Stomach (tissue), 9 donors: Measurements from ENCODE around the gene B4GALT5. TPM values are rescaled to one million over a fixed set of nuclear protein-coding genes. Genes with fewer than 3 reads are reported as not detected.

Experiments
- DNase-seq, 2 donors: peaks; one replicate each; pipeline versions ENCODE4 v3.0.0 to v3.0.0-alpha.2; 2013 to 2019
- H3K27ac ChIP-seq, 5 donors: fragments of 200-600 bp in 4 of 5; sonication (generic) in 4 of 5; one replicate each; pipeline ENCODE4 v1.5.1; 2013 to 2019; ENCODE audit warnings: mild to moderate bottlenecking in 1 of 5, moderate library complexity in 1 of 5
- H3K27me3 ChIP-seq, 3 donors: fragments of 200-600 bp; sonication (generic); one replicate each; pipeline ENCODE4 v1.5.1; 2017 to 2019; ENCODE audit warnings: mixed run types in 1 of 3
- H3K36me3 ChIP-seq, 4 donors: fragments of 200-600 bp; sonication (generic); 1 replicate in 3 of 4; 2 replicates in 1 of 4; pipeline ENCODE4 v1.5.1; 2016 to 2019
- H3K4me1 ChIP-seq, 4 donors: fragments of 200-600 bp; sonication (generic); one replicate each; pipeline ENCODE4 v1.5.1; 2016 to 2019
- H3K4me3 ChIP-seq, 4 donors: fragments of 200-600 bp; sonication (generic) in 3 of 4; one replicate each; pipeline ENCODE4 v1.5.1; 2016 to 2019; ENCODE audit warnings: mild to moderate bottlenecking in 1 of 4
- H3K9me3 ChIP-seq, 4 donors: fragments of 200-600 bp; sonication (generic); one replicate each; pipeline ENCODE4 v1.5.1; 2016 to 2019
- EP300 ChIP-seq: sonication (generic); formaldehyde crosslinking; IDR thresholded peaks from one replicate; pipeline ENCODE4 v1.6.1; 2017; ENCODE audit warnings: antibody characterized with exemption
- POLR2A ChIP-seq, 4 donors: fragments of 450-650 bp; IDR thresholded peaks; one replicate each; pipeline ENCODE4 v1.6.1; 2016; ENCODE audit warnings: antibody characterized with exemption in 4 of 4, control low read depth in 2 of 4, mild to moderate bottlenecking in 1 of 4, moderate library complexity in 1 of 4
- POLR2AphosphoS5 ChIP-seq, 3 donors: sonication (generic); formaldehyde crosslinking; IDR thresholded peaks; one replicate each; pipeline ENCODE4 v1.6.1; 2016; ENCODE audit warnings: antibody characterized with exemption in 3 of 3
- WGBS, 5 donors: extraction: QIAGEN DNeasy Blood & Tissue Kit in 3 of 5; methylation state at CpG; one replicate each; pipeline versions ENCODE4 v1.1.5 to v1.1.7; 2013 to 2018; 5-methylcytosine and 5-hydroxymethylcytosine counted together
- intact Hi-C: fragments of 100-400 bp; cut with DNase I; formaldehyde crosslinking; loops from one replicate; pipeline ENCODE4 v1.15.1; 2023; ENCODE audit warnings: low total_unique reads
- polyA plus RNA-seq, 3 donors: library from polyadenylated mRNA; stranded (reverse); fragments of 200-250 nt; gene quantifications; one replicate each; pipeline ENCODE4 v1.2.3, GENCODE V29; 2013
- total RNA-seq, 5 donors: library from RNA; depleted of rRNA; stranded (reverse); fragments of >200 nt; gene quantifications; one replicate each; pipeline versions ENCODE4 v1.1.0 to v1.2.3, GENCODE V29; 2014 to 2016
- TF ChIP-seq, protein P1 (sequence below), 7 experiments: fragments of 450-650 bp in 4 of 7; fragments of 200-600 bp in 3 of 7; sonication (generic) in 3 of 7; IDR thresholded peaks; one replicate each; pipeline ENCODE4 v1.5.1; 2016 to 2019; ENCODE audit warnings: antibody characterized with exemption in 7 of 7, control low read depth in 2 of 7, mild to moderate bottlenecking in 1 of 7
- donor health status: healthy with polysubstance abuse.
- donor health status: Bipolar disorder and iron deficiency.
- donor health status: healthy.

The B4GALT5 gene
- total and polyA plus RNA-seq, 8 donors: 7.5 to 40.0 (median 21.5) TPM

DNA sequence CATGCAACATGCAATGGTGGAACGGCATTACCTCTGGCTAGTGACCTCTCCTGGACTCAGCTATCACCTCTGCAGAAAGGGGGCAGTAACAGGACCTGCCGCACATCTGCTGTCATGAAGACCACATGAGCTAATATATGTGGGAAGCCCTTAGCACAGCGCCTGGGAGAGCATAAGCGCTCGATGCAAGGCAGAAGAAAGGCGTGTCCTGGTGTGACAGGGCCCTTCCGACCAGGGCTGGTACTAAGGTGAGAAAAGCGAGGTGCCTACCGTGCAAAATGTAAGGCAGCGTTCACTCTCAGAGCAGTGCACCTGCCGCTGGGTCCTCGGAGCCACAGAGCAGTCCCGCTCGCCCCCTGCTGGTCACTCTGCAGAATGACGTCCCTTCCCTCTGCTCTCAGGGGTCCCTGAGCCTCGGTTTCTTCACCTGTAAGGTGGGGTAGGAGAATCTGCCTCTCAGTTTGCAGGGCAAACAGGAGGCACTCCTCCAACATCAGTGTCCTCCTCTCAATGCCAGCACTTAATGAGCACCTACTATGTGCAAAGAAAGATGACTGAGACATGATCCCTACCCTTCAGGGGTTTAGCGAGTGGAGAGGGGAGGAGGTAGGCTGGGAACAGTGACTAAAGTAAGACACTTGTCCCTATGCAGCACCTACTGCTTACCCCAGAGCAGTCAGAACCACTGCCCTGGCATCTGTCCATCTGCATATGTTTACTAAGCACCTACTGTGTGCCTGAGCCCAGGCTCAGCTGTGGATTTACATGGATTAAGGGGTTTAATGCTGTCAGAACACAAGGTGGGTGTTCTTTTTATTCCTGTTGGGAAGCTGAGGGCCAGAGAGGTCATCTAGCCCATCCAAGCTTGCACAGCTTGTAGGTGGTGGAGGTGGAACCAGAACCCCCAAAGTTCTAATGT, 104.7 kb downstream of the B4GALT5 start:
- peak; percentile 80 to 90 for DNase-seq
- H3K9me3 ChIP-seq: no peaks in the 10 kb centered on the region
- H3K27ac ChIP-seq: no peak overlapping the region
- intact Hi-C loops: loop anchor here (2.0 kb wide), 1 partner anchor 66 kb away; no protein-coding TSS in a partner anchor
- no peak for TF ChIP-seq POLR2AphosphoS5 (IDR thresholded peaks at IDR 0.05)
- TF ChIP-seq, protein P1, sequence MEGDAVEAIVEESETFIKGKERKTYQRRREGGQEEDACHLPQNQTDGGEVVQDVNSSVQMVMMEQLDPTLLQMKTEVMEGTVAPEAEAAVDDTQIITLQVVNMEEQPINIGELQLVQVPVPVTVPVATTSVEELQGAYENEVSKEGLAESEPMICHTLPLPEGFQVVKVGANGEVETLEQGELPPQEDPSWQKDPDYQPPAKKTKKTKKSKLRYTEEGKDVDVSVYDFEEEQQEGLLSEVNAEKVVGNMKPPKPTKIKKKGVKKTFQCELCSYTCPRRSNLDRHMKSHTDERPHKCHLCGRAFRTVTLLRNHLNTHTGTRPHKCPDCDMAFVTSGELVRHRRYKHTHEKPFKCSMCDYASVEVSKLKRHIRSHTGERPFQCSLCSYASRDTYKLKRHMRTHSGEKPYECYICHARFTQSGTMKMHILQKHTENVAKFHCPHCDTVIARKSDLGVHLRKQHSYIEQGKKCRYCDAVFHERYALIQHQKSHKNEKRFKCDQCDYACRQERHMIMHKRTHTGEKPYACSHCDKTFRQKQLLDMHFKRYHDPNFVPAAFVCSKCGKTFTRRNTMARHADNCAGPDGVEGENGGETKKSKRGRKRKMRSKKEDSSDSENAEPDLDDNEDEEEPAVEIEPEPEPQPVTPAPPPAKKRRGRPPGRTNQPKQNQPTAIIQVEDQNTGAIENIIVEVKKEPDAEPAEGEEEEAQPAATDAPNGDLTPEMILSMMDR (IDR thresholded peaks at IDR 0.05): peak in 6 of 7 experiments; percentile 93 to 100 (median 97)
- H3K4me3 ChIP-seq: no peak overlapping the region
- no peaks in the 10 kb centered on the region for H3K36me3 ChIP-seq
- H3K4me1 ChIP-seq: peaks cover 8 to 57% (median 37%) of the 10 kb centered on the region in 4 donors
- WGBS, 5 donors: 7 to 24% (median 8%) methylated on average over 5 to 17 of the region's 17 CpGs
- H3K27me3 ChIP-seq: peaks cover 0 to 8% (median 0%) of the 10 kb centered on the region in 3 donors

DNA sequence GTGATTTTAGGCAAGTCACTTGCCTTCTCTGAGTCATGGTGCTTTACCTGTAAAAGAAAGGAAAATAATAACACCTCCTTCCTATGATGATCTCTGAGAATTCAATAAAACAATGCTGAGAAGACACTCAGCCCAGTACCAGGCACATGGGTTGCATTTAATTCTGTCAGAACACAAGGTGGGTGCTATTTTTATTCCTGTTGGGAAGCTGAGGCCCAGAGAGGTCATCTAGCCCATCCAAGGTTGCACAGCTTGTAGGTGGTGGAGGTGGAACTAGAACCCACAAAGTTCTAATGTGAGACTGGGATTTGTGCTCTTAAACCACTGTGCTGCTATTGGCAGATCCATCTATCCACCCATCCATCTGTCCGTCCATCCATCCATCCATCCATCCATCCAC, 106.1 kb downstream of the B4GALT5 start:
- no peak for DNase-seq
- peaks cover 11 to 50% (median 42%) of the 10 kb centered on the region in 4 donors for H3K4me1 ChIP-seq
- no peaks in the 10 kb centered on the region for H3K36me3 ChIP-seq
- 89 to 100% (median 100%) methylated on average over 1 of the region's 1 CpG for WGBS, 5 donors
- H3K4me3 ChIP-seq: no peak overlapping the region
- TF ChIP-seq POLR2A (IDR thresholded peaks at IDR 0.05) (no peak), POLR2AphosphoS5 (IDR thresholded peaks at IDR 0.05) (no peak), EP300 (no peak)
- TF ChIP-seq, protein P1 (IDR thresholded peaks at IDR 0.05): no peak
- no peak overlapping the region for H3K27ac ChIP-seq
- H3K9me3 ChIP-seq: no peaks in the 10 kb centered on the region
- intact Hi-C loops: no loop called here
- peaks cover 0 to 8% (median 0%) of the 10 kb centered on the region in 3 donors for H3K27me3 ChIP-seq

- Histone ChIP-seq H3K4me3 (no peak overlapping the region), H3K27ac (peak overlapping the region in 3 of 5 donors; percentile 50 to 66 (median 51)), H3K4me1 (peaks cover 11 to 25% (median 23%) of the 10 kb centered on the region in 4 donors), H3K27me3 (peaks cover 0 to 3% (median 0%) of the 10 kb centered on the region in 3 donors), H3K36me3 (no peaks in the 10 kb centered on the region), H3K9me3 (no peaks in the 10 kb centered on the region)
- peak in 1 of 2 donors; percentile 64 for DNase-seq
- no peak for TF ChIP-seq POLR2A (IDR thresholded peaks at IDR 0.05)
- no peak for TF ChIP-seq POLR2AphosphoS5 (IDR thresholded peaks at IDR 0.05)
- TF ChIP-seq, protein P1 (IDR thresholded peaks at IDR 0.05): no peak
- TF ChIP-seq EP300: no peak
- WGBS, 5 donors: 67 to 89% (median 84%) methylated on average over 11 of the region's 11 CpGs
- intact Hi-C loops: no loop called here
Measured at GRCh38 chr20:49603209-49603627, 110.5 kb downstream of the B4GALT5 start.

DNA sequence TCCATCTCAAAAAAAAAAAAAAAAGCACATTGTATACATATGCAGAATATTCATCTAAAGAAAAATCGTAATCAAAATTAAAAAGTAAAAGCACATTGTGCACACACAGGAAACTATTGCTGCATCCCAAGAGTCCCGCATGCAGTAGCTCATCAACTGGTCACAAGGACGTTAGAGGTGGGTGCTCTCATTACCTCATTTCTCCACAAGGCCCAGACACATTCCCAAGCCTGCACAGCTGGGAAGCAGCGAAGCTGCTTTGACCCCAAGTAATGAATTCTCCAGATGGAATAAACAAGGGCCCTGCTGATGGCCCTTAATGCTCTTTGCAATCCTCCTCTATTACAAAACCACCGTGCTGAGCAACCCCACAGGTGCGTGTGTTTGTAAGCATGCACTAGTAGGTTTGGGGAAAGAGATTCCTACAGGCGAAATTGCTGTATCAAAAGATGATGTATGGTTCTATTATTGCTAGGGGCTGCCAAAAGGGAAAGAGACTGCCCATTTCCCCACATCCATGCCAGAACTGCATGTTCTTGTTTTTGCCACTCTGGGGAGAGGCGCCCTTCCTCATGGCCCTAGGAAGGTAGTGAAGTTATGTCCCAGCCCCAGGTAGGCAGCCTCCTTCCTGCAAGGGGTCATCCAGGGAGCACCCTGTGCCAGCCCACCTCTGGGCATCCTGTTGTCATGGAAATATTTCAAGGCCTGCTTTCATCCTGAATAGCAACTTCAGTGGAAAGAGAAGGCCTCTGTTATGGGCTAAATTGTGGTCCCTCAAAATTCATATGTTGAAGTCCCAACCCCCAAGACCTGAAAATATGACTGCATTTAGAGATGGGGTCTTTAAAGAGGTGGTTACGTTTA, 111.1 kb downstream of the B4GALT5 start:
- Histone ChIP-seq H3K27me3 (no peaks in the 10 kb centered on the region), H3K9me3 (no peaks in the 10 kb centered on the region), H3K36me3 (no peaks in the 10 kb centered on the region), H3K4me3 (no peak overlapping the region), H3K27ac (peak overlapping the region in 2 of 5 donors; percentile 51 to 66), H3K4me1 (peaks cover 11 to 25% (median 22%) of the 10 kb centered on the region in 4 donors)
- 83 to 90% (median 87%) methylated on average over 9 of the region's 9 CpGs for WGBS, 5 donors
- intact Hi-C loops: no loop called here
- TF ChIP-seq, protein P1 (IDR thresholded peaks at IDR 0.05): no peak
- peak in 1 of 3 donors; percentile 30 for TF ChIP-seq POLR2AphosphoS5 (IDR thresholded peaks at IDR 0.05)
- TF ChIP-seq EP300: no peak
- TF ChIP-seq POLR2A (IDR thresholded peaks at IDR 0.05): no peak
- DNase-seq: no peak
